ENCODE measurements around the gene MPC1L.
A peak's percentile ranks its signal among the peaks of the same experiment; 100 is the strongest.
"Not testable (repeated sequence)": the region's sequence is repeated elsewhere in the genome, so short reads cannot be mapped to it uniquely, and the experiment has no call there.

MPC1L gene

DNA sequence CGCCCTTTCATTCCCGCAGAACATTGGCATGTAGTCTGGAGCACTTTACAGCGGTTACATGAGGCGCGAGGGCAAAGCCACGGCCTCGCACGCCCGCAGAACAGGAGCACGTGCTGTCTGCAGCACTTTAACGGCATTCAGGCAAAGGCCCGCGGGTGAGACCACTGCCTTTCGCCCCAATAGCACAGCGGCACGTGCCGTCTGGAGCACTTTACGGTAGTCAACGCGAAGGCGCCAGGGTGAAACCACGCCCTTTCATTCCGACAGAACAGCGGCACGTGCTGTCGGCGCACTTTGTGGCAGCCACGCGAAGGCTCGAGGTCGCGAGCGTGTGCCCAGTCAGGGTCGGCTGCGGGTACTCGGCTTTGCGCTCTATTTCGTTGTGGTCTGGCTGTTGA, at the start of gene MPC1L:
MPC1L (plus strand) TSS at position 290 of the 398 bp plus-strand sequence. CDS start 138 bp downstream, outside the sequence.
- no peaks in the 10 kb centered on the region for H3K9me3 ChIP-seq (ENCODE audit: control insufficient read depth in 2 of 2, low read length in 2 of 2)
- H3K36me3 ChIP-seq (ENCODE audit: control insufficient read depth in 2 of 2, insufficient read depth in 2 of 2, low read length in 2 of 2), result peaks cover 4 to 5% of the 10 kb centered on the region in 2 donors
- H3K4me1 ChIP-seq (ENCODE audit: control insufficient read depth, insufficient read depth, low read length), result no peaks in the 10 kb centered on the region
- H3K9ac ChIP-seq (ENCODE audit: low read length in 2 of 2), result no peak within 1 kb of the TSS
- peaks cover 0 to 16% of the 10 kb centered on the region in 2 donors for H3K27me3 ChIP-seq (ENCODE audit: control insufficient read depth in 1 of 2, insufficient read depth in 2 of 2, low read length in 2 of 2)
- no peak within 1 kb of the TSS for H3K27ac ChIP-seq (ENCODE audit: low read length)
- no peak within 1 kb of the TSS for H3K4me3 ChIP-seq (ENCODE audit: low read length in 2 of 2)

DNA sequence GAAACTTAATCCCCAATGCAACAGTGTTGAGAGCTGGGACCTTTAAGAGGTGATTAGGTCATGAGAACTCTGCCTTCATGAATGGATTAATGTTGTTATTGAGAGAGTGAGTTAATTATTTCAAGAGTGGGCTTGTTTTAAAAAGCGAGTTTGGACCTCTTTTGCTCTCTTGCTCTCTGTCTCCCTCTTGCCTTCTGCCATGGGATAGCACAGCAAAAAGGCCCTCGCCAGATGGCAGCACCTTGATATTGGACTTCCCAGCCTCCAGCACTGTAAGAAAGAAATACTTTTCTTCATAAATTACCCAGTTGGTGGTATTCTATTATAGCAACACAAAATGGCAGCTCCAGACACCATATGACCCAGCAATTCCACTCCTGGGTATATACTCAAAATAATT, 49.5 kb upstream of the MPC1L start:
- Histone ChIP-seq H3K27ac (ENCODE audit: low read length) (no peak overlapping the region), H3K9me3 (ENCODE audit: control insufficient read depth in 2 of 2, low read length in 2 of 2) (no peaks in the 10 kb centered on the region), H3K9ac (ENCODE audit: low read length in 2 of 2) (no peak overlapping the region), H3K4me1 (ENCODE audit: control insufficient read depth, insufficient read depth, low read length) (no peaks in the 10 kb centered on the region), H3K36me3 (ENCODE audit: control insufficient read depth in 2 of 2, insufficient read depth in 2 of 2, low read length in 2 of 2) (no peaks in the 10 kb centered on the region), H3K27me3 (ENCODE audit: control insufficient read depth in 1 of 2, insufficient read depth in 2 of 2, low read length in 2 of 2) (peaks cover 0 to 17% of the 10 kb centered on the region in 2 donors), H3K4me3 (ENCODE audit: low read length in 2 of 2) (no peak overlapping the region)

DNA sequence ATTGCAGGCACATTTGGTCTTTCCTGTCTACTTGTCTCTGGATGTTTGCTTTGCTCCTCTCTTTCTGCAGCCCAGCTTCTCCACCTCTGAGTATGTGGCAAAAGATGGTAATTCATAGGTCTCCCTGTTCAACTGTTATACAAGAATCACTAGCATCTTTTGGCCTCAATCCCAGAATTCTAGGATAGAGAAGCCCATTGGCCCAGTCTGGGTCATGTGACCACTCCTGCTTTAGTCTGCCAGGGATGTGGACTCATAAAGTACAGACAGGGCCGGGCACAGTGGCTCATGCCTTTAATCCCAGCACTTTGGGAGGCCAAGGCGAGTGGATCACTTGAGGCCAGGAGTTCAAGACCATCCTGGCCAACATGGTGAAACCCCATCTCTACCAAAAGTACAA, 47.8 kb upstream of the MPC1L start:
- H3K4me1 ChIP-seq (ENCODE audit: control insufficient read depth, insufficient read depth, low read length); H3K9me3 ChIP-seq (ENCODE audit: control insufficient read depth in 2 of 2, low read length in 2 of 2); H3K9ac ChIP-seq (ENCODE audit: low read length in 2 of 2); H3K36me3 ChIP-seq (ENCODE audit: control insufficient read depth in 2 of 2, insufficient read depth in 2 of 2, low read length in 2 of 2); H3K4me3 ChIP-seq (ENCODE audit: low read length in 2 of 2); H3K27ac ChIP-seq (ENCODE audit: low read length): not testable (repeated sequence)
- H3K27me3 ChIP-seq (ENCODE audit: control insufficient read depth in 1 of 2, insufficient read depth in 2 of 2, low read length in 2 of 2), result peaks cover 0 to 11% of the 10 kb centered on the region in 2 donors

DNA sequence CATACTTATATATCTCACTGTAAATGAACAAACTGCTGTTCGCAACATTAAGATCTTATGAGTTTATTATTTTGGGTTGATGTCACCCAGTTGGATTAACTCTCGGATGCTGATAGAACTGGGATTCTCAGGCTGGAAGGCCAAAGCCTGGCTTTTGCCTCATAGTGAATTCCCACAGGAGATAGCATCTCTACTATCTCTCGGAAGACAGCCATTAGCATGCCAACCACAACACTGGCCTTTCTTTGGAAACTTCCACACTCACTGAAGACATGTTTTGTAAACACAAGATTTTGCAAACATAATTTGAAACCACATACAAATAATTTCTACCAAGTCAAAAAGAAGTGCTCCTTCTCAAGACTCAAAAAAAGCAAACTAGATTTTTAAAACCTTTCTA, 46.9 kb upstream of the MPC1L start:
- H3K27ac ChIP-seq (ENCODE audit: low read length), result no peak overlapping the region
- no peak overlapping the region for H3K4me3 ChIP-seq (ENCODE audit: low read length in 2 of 2)
- H3K9me3 ChIP-seq (ENCODE audit: control insufficient read depth in 2 of 2, low read length in 2 of 2), result no peaks in the 10 kb centered on the region
- no peaks in the 10 kb centered on the region for H3K36me3 ChIP-seq (ENCODE audit: control insufficient read depth in 2 of 2, insufficient read depth in 2 of 2, low read length in 2 of 2)
- no peaks in the 10 kb centered on the region for H3K4me1 ChIP-seq (ENCODE audit: control insufficient read depth, insufficient read depth, low read length)
- H3K27me3 ChIP-seq (ENCODE audit: control insufficient read depth in 1 of 2, insufficient read depth in 2 of 2, low read length in 2 of 2), result peaks cover 0 to 11% of the 10 kb centered on the region in 2 donors
- no peak overlapping the region for H3K9ac ChIP-seq (ENCODE audit: low read length in 2 of 2)

DNA sequence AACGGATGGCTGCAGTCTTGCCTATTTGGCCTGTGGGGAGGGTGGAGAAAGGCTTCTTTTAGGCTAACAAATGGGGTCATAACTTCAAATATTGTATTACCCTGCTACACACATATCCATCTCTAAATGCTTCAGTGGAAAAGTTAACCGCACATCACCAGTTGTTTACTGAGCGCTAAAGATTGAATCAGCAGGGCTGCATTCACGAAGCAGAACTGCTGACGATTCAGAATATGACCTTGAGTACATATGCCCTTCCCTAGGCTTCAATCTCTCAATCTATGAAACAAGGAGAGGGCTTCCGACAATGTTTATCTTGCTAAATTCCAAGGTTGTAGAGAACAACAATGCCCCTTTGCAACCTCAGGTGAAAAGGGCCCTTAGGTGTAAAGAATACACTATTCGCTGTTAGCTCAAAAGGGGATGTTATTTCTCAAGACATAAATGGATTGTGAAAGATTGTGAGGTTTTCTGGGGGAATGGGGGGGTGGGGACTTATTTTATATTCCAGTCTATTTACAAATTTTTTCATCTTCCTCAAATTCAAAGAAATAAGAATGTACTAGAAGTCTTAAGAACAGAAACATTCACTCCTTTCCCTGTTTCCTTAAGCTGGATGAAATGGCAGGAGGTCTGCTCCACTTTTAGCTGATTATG, 45.1 kb upstream of the MPC1L start:
- H3K27me3 ChIP-seq (ENCODE audit: control insufficient read depth in 1 of 2, insufficient read depth in 2 of 2, low read length in 2 of 2), result peaks cover 0 to 11% of the 10 kb centered on the region in 2 donors
- H3K27ac ChIP-seq (ENCODE audit: low read length), result no peak overlapping the region
- H3K9ac ChIP-seq (ENCODE audit: low read length in 2 of 2), result no peak overlapping the region
- H3K4me1 ChIP-seq (ENCODE audit: control insufficient read depth, insufficient read depth, low read length), result peaks cover 6% of the 10 kb centered on the region
- H3K4me3 ChIP-seq (ENCODE audit: low read length in 2 of 2), result no peak overlapping the region
- H3K36me3 ChIP-seq (ENCODE audit: control insufficient read depth in 2 of 2, insufficient read depth in 2 of 2, low read length in 2 of 2), result no peaks in the 10 kb centered on the region
- no peaks in the 10 kb centered on the region for H3K9me3 ChIP-seq (ENCODE audit: control insufficient read depth in 2 of 2, low read length in 2 of 2)

GRCh38 chrX:40579141-40579540, 44.1 kb upstream of the MPC1L start:
- Histone ChIP-seq H3K27ac (ENCODE audit: low read length) (no peak overlapping the region), H3K27me3 (ENCODE audit: control insufficient read depth in 1 of 2, insufficient read depth in 2 of 2, low read length in 2 of 2) (peaks cover 0 to 13% of the 10 kb centered on the region in 2 donors), H3K4me3 (ENCODE audit: low read length in 2 of 2) (no peak overlapping the region), H3K36me3 (ENCODE audit: control insufficient read depth in 2 of 2, insufficient read depth in 2 of 2, low read length in 2 of 2) (no peaks in the 10 kb centered on the region), H3K9ac (ENCODE audit: low read length in 2 of 2) (no peak overlapping the region), H3K9me3 (ENCODE audit: control insufficient read depth in 2 of 2, low read length in 2 of 2) (no peaks in the 10 kb centered on the region), H3K4me1 (ENCODE audit: control insufficient read depth, insufficient read depth, low read length) (peaks cover 6% of the 10 kb centered on the region)

- peaks cover 0 to 13% of the 10 kb centered on the region in 2 donors for H3K27me3 ChIP-seq (ENCODE audit: control insufficient read depth in 1 of 2, insufficient read depth in 2 of 2, low read length in 2 of 2)
These were observed 43.2 kb upstream of the MPC1L start for GRCh38 chrX:40579900-40580536.

DNA sequence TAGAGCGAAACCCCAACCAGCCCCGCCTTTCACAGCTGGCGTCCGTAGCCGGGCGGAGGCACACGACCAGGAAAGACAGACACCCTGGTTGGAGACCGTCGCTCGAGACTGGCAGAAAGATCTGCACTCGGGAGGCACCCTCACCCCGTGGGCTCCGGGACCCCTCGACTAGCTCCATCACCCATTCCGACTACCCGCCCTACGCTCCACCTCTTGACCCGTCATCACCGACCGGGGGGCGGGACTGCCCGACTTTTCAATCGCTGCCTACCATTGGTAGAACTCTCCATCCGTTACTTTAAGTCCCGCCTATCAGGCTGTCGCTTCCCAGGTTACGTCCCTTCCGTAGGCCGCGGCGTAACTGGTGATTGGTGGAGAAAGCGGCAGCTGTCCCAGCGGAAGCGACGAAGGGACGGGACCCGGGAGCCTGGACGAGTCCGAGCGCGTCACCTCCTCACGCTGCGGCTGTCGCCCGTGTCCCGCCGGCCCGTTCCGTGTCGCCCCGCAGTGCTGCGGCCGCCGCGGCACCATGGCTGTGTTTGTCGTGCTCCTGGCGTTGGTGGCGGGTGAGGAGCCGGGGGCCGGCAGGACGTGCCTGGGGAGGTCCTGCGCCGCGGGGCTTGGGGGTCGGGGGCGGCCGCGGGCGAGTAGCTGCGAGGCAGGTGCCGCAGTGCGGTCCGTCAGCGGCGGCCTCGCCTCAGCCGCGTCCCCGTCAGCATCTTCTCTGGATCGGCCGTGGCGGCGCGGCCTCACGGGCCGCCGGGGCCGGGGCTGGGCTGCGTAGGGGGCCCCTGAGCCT, 42.5 kb upstream of the MPC1L start, which contains the start of gene ATP6AP2:
ATP6AP2 (plus strand) TSS at position 434 of the 799 bp plus-strand sequence; CDS start at position 530, 96 bp downstream.
- peak within 1 kb of the TSS; percentile 73 to 84 for H3K9ac ChIP-seq (ENCODE audit: low read length in 2 of 2)
- peaks cover 6% of the 10 kb centered on the region for H3K4me1 ChIP-seq (ENCODE audit: control insufficient read depth, insufficient read depth, low read length)
- no peaks in the 10 kb centered on the region for H3K9me3 ChIP-seq (ENCODE audit: control insufficient read depth in 2 of 2, low read length in 2 of 2)
- H3K27ac ChIP-seq (ENCODE audit: low read length), result peak within 1 kb of the TSS; percentile 71
- peaks cover 0 to 11% of the 10 kb centered on the region in 2 donors for H3K27me3 ChIP-seq (ENCODE audit: control insufficient read depth in 1 of 2, insufficient read depth in 2 of 2, low read length in 2 of 2)
- H3K4me3 ChIP-seq (ENCODE audit: low read length in 2 of 2), result peak within 1 kb of the TSS; percentile 75 to 85
- H3K36me3 ChIP-seq (ENCODE audit: control insufficient read depth in 2 of 2, insufficient read depth in 2 of 2, low read length in 2 of 2), result no peaks in the 10 kb centered on the region

More at GRCh38 chrX:40579900-40580536, 43.2 kb upstream of the MPC1L start:
- no peaks in the 10 kb centered on the region for H3K36me3 ChIP-seq (ENCODE audit: control insufficient read depth in 2 of 2, insufficient read depth in 2 of 2, low read length in 2 of 2)
- H3K4me3 ChIP-seq (ENCODE audit: low read length in 2 of 2), result peak overlapping the region; percentile 75 to 85
- peaks cover 6% of the 10 kb centered on the region for H3K4me1 ChIP-seq (ENCODE audit: control insufficient read depth, insufficient read depth, low read length)
- H3K9ac ChIP-seq (ENCODE audit: low read length in 2 of 2), result peak overlapping the region; percentile 73 to 84
- H3K27ac ChIP-seq (ENCODE audit: low read length), result peak overlapping the region; percentile 71
- H3K9me3 ChIP-seq (ENCODE audit: control insufficient read depth in 2 of 2, low read length in 2 of 2), result no peaks in the 10 kb centered on the region

DNA sequence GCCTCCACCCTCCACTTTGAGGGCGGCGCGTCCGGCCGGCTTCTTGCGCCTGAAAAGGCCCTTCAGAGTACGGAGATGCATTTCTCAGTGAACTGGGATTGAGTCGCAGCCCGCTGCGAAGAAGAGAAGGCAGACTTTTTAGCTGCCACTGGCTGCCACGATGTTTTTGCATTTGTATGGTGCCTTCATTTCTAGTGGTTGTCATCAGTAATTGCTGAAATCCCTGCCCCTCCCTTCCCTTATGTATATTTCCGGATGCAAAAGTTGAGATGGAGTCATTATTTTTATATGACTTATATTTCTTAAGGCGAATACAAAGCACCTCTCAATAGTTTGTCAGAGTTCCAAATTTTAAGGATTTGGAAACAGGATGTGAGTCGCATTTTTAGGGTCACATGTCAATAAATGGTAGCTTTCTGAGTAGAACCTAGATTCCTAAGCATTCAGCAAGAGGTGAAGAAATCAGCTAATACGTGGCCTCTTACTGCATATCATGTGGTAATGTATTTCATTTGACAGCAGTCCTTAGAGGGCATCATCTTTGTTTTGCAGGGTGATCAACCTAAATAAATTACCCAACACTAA, 41.8 kb upstream of the MPC1L start:
- H3K9me3 ChIP-seq (ENCODE audit: control insufficient read depth in 2 of 2, low read length in 2 of 2), result no peaks in the 10 kb centered on the region
- peak overlapping the region; percentile 75 to 85 for H3K4me3 ChIP-seq (ENCODE audit: low read length in 2 of 2)
- H3K36me3 ChIP-seq (ENCODE audit: control insufficient read depth in 2 of 2, insufficient read depth in 2 of 2, low read length in 2 of 2), result no peaks in the 10 kb centered on the region
- peak overlapping the region; percentile 58 to 73 for H3K9ac ChIP-seq (ENCODE audit: low read length in 2 of 2)
- H3K27ac ChIP-seq (ENCODE audit: low read length), result peak overlapping the region; percentile 71
- H3K4me1 ChIP-seq (ENCODE audit: control insufficient read depth, insufficient read depth, low read length), result peaks cover 6% of the 10 kb centered on the region
- H3K27me3 ChIP-seq (ENCODE audit: control insufficient read depth in 1 of 2, insufficient read depth in 2 of 2, low read length in 2 of 2), result peaks cover 0 to 13% of the 10 kb centered on the region in 2 donors

DNA sequence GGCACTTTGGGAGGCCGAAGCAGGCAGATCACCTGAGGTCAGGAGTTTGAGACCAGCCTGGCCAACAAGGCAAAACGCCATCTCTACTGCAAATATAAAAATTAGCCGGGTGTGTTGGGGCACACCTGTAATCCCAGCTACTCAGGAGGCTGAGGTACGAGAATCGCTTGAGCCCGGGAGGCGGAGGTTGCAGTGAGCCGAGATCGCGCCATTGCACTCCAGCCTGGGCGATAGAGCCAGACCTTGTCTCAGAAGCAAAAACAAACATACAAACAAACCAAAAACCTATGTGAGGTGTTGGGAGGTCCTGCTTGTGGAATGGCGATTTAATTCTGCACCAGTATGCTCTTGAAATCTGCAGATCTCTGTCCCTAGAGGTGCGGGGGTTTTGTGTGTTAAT, 41.0 kb upstream of the MPC1L start:
- not testable (repeated sequence) for H3K27ac ChIP-seq (ENCODE audit: low read length); H3K9me3 ChIP-seq (ENCODE audit: control insufficient read depth in 2 of 2, low read length in 2 of 2); H3K36me3 ChIP-seq (ENCODE audit: control insufficient read depth in 2 of 2, insufficient read depth in 2 of 2, low read length in 2 of 2); H3K4me1 ChIP-seq (ENCODE audit: control insufficient read depth, insufficient read depth, low read length); H3K9ac ChIP-seq (ENCODE audit: low read length in 2 of 2)
- peaks cover 0 to 13% of the 10 kb centered on the region in 2 donors for H3K27me3 ChIP-seq (ENCODE audit: control insufficient read depth in 1 of 2, insufficient read depth in 2 of 2, low read length in 2 of 2)
- peak overlapping the region in 1 of 2 donors; percentile 85 for H3K4me3 ChIP-seq (ENCODE audit: low read length in 2 of 2)

Data from stomach smooth muscle (tissue), 2 donors.